ENCODE data around the gene TENM4.
"Not testable (repeated sequence)": the region's sequence is repeated elsewhere in the genome, so short reads cannot be mapped to it uniquely, and the experiment has no call there.

TENM4 gene

DNA sequence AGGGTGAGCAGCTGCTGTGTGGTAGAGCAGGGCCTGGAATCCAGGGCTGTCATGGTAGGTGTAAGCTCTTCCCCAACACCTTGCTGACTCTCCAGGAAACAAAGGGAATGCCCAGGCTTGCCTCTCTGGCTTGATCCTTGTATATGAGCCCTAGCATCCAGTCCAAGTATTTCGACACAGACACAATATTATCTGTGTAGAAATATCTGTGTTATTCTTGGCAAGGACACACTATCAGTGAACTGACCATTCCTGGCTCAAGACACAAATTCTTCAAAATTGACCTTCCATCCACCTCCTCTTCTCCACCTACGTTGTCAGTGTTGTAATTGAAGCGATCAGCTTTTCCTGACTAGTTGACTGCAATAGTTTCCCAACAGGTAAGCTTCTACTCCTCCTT, 554.2 kb downstream of the TENM4 start:
- no peaks in the 10 kb centered on the region for H3K4me1 ChIP-seq (ENCODE audit: insufficient read depth, low read length)
- no peaks in the 10 kb centered on the region for H3K79me2 ChIP-seq (ENCODE audit: insufficient read depth, low read length)
- H3K27ac ChIP-seq (ENCODE audit: low read length), result no peak overlapping the region
- DNase-seq, result no peak
- H3K9me3 ChIP-seq (ENCODE audit: insufficient read depth, low read length, severe bottlenecking), result no peaks in the 10 kb centered on the region
- H3K36me3 ChIP-seq (ENCODE audit: insufficient read depth, low read length), result no peaks in the 10 kb centered on the region
- no peak overlapping the region for H3K9ac ChIP-seq (ENCODE audit: low read depth, low read length)
- ATAC-seq (ENCODE audit: insufficient read depth, low read depth), result no peak
- no peak overlapping the region for H3K4me2 ChIP-seq (ENCODE audit: insufficient read depth, low read length)
- H4K20me1 ChIP-seq (ENCODE audit: insufficient read depth, low read length), result no peaks in the 10 kb centered on the region
- TF ChIP-seq, protein P1, sequence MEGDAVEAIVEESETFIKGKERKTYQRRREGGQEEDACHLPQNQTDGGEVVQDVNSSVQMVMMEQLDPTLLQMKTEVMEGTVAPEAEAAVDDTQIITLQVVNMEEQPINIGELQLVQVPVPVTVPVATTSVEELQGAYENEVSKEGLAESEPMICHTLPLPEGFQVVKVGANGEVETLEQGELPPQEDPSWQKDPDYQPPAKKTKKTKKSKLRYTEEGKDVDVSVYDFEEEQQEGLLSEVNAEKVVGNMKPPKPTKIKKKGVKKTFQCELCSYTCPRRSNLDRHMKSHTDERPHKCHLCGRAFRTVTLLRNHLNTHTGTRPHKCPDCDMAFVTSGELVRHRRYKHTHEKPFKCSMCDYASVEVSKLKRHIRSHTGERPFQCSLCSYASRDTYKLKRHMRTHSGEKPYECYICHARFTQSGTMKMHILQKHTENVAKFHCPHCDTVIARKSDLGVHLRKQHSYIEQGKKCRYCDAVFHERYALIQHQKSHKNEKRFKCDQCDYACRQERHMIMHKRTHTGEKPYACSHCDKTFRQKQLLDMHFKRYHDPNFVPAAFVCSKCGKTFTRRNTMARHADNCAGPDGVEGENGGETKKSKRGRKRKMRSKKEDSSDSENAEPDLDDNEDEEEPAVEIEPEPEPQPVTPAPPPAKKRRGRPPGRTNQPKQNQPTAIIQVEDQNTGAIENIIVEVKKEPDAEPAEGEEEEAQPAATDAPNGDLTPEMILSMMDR (IDR thresholded peaks at IDR 0.05; ENCODE audit: borderline replicate concordance, extremely low read depth, low read length, poor library complexity, severe bottlenecking), result no peak
- TF ChIP-seq EZH2 (IDR thresholded peaks at IDR 0.05; ENCODE audit: borderline replicate concordance, low read depth, low read length, severe bottlenecking), result no peak
- H3K4me3 ChIP-seq (ENCODE audit: low read depth in 1 of 2, low read length in 2 of 2), result no peak overlapping the region
- H2AFZ ChIP-seq (ENCODE audit: low read depth, low read length), result no peak overlapping the region
- peaks cover 4% of the 10 kb centered on the region for H3K27me3 ChIP-seq (ENCODE audit: insufficient read depth, low read length, poor library complexity)

DNA sequence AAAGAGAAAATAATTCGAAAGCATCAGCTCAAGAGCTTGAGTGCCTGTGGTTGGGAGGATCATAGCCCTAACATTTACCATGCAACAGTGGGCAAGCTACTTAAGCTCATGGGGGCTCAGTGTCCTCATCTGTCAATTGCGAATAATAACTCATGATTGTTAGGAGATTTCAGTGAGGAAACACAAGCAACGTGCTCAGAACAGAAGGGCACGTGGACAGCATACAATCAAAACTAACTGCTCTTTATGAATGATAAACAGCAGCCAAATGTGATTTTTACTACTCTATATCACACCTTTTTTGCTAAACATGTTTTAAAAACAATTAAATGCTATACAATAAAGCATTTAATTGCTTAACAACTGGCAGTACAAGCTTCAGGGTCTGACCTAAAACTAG, 556.1 kb downstream of the TENM4 start:
- TF ChIP-seq, protein P1 (IDR thresholded peaks at IDR 0.05; ENCODE audit: borderline replicate concordance, extremely low read depth, low read length, poor library complexity, severe bottlenecking), result no peak
- no peak for TF ChIP-seq EZH2 (IDR thresholded peaks at IDR 0.05; ENCODE audit: borderline replicate concordance, low read depth, low read length, severe bottlenecking)
- Histone ChIP-seq H2AFZ (ENCODE audit: low read depth, low read length) (no peak overlapping the region), H3K27me3 (ENCODE audit: insufficient read depth, low read length, poor library complexity) (peaks cover 4% of the 10 kb centered on the region), H3K4me3 (ENCODE audit: low read depth in 1 of 2, low read length in 2 of 2) (no peak overlapping the region), H3K36me3 (ENCODE audit: insufficient read depth, low read length) (no peaks in the 10 kb centered on the region), H3K4me2 (ENCODE audit: insufficient read depth, low read length) (no peak overlapping the region), H3K9me3 (ENCODE audit: insufficient read depth, low read length, severe bottlenecking) (peaks cover 2% of the 10 kb centered on the region), H3K79me2 (ENCODE audit: insufficient read depth, low read length) (no peaks in the 10 kb centered on the region), H3K9ac (ENCODE audit: low read depth, low read length) (no peak overlapping the region), H3K4me1 (ENCODE audit: insufficient read depth, low read length) (no peaks in the 10 kb centered on the region), H4K20me1 (ENCODE audit: insufficient read depth, low read length) (no peaks in the 10 kb centered on the region), H3K27ac (ENCODE audit: low read length) (no peak overlapping the region)
- DNase-seq, result no peak
- ATAC-seq (ENCODE audit: insufficient read depth, low read depth), result no peak

DNA sequence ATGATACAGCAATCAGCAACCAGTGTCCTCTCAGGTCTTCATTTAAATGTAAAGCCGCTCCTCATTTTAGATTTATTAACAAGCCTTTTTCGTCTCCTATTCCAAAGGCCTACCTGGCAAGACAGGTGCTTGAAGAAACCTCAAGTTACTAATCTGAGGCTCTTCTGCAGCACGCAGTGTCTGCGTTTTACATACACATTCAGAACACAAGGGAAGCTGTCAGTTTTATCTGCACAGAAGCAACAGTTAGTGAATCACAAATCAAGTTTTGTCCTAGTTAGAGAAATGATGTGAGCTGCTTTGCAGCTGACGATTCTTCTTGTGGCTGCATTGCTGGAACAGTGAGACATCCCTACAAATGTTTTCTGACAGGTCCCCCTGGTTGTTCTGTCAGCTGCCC, 557.3 kb downstream of the TENM4 start:
- Histone ChIP-seq H4K20me1 (ENCODE audit: insufficient read depth, low read length) (no peaks in the 10 kb centered on the region), H3K27me3 (ENCODE audit: insufficient read depth, low read length, poor library complexity) (peaks cover 4% of the 10 kb centered on the region), H2AFZ (ENCODE audit: low read depth, low read length) (no peak overlapping the region), H3K9ac (ENCODE audit: low read depth, low read length) (no peak overlapping the region), H3K4me2 (ENCODE audit: insufficient read depth, low read length) (no peak overlapping the region), H3K9me3 (ENCODE audit: insufficient read depth, low read length, severe bottlenecking) (peaks cover 6% of the 10 kb centered on the region), H3K4me1 (ENCODE audit: insufficient read depth, low read length) (no peaks in the 10 kb centered on the region), H3K27ac (ENCODE audit: low read length) (no peak overlapping the region), H3K79me2 (ENCODE audit: insufficient read depth, low read length) (no peaks in the 10 kb centered on the region), H3K4me3 (ENCODE audit: low read depth in 1 of 2, low read length in 2 of 2) (no peak overlapping the region), H3K36me3 (ENCODE audit: insufficient read depth, low read length) (no peaks in the 10 kb centered on the region)
- no peak for ATAC-seq (ENCODE audit: insufficient read depth, low read depth)
- no peak for TF ChIP-seq EZH2 (IDR thresholded peaks at IDR 0.05; ENCODE audit: borderline replicate concordance, low read depth, low read length, severe bottlenecking)
- TF ChIP-seq, protein P1 (IDR thresholded peaks at IDR 0.05; ENCODE audit: borderline replicate concordance, extremely low read depth, low read length, poor library complexity, severe bottlenecking), result no peak
- DNase-seq, result no peak

DNA sequence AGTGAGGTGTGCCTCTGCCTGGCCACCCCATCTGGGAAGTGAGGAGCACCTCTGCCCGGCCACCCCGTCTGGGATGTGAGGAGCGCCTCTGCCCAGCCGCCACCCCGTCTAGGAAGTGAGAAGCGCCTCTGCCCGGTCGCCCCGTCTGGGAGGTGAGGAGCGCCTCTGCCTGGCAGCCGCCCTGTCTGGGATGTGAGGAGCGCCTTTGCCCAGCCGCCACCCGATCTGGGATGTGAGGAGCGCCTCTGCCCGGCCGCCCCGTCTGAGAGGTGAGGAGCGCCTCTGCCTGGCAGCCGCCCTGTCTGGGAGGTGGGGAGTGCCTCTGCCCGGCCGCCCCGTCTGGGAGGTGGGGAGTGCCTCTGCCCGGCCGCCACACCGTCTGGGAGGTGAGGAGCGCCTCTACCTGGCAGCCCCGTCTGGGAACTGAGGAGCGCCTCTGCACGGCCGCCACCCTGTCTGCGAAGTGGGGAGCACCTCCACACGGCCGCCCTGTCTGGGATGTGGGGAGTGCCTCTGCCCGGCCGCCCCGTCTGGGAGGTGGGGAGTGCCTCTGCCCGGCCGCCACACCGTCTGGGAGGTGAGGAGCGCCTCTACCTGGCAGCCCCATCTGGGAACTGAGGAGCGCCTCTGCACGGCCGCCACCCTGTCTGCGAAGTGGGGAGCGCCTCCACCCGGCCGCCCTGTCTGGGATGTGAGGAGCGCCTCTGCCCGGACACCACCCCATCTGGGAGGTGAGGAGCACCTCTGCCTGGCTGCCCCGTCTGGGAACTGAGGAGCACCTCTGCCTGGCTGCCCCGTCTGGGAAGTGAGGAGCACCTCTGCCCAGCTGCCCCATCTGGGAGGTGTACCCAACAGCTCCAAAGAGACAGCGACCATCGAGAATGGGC, 561.5 kb downstream of the TENM4 start:
- not testable (repeated sequence) for ATAC-seq (ENCODE audit: insufficient read depth, low read depth); H3K4me2 ChIP-seq (ENCODE audit: insufficient read depth, low read length); H3K9ac ChIP-seq (ENCODE audit: low read depth, low read length); H3K27me3 ChIP-seq (ENCODE audit: insufficient read depth, low read length, poor library complexity); H2AFZ ChIP-seq (ENCODE audit: low read depth, low read length); H3K4me1 ChIP-seq (ENCODE audit: insufficient read depth, low read length); H3K27ac ChIP-seq (ENCODE audit: low read length); H3K36me3 ChIP-seq (ENCODE audit: insufficient read depth, low read length); H3K79me2 ChIP-seq (ENCODE audit: insufficient read depth, low read length); H4K20me1 ChIP-seq (ENCODE audit: insufficient read depth, low read length); H3K4me3 ChIP-seq (ENCODE audit: low read depth in 1 of 2, low read length in 2 of 2)
- H3K9me3 ChIP-seq (ENCODE audit: insufficient read depth, low read length, severe bottlenecking), result peaks cover 11% of the 10 kb centered on the region
- peak; percentile 5 for DNase-seq

Data from DND-41 (cell line).